ENCODE measurements around the gene PTPRD. TPM values are rescaled to one million over a fixed set of nuclear protein-coding genes. Genes with fewer than 3 reads are reported as not detected.

PTPRD gene
- total and polyA plus RNA-seq, 2 experiments from 2014 or later: 11.5 to 58.0 TPM

DNA sequence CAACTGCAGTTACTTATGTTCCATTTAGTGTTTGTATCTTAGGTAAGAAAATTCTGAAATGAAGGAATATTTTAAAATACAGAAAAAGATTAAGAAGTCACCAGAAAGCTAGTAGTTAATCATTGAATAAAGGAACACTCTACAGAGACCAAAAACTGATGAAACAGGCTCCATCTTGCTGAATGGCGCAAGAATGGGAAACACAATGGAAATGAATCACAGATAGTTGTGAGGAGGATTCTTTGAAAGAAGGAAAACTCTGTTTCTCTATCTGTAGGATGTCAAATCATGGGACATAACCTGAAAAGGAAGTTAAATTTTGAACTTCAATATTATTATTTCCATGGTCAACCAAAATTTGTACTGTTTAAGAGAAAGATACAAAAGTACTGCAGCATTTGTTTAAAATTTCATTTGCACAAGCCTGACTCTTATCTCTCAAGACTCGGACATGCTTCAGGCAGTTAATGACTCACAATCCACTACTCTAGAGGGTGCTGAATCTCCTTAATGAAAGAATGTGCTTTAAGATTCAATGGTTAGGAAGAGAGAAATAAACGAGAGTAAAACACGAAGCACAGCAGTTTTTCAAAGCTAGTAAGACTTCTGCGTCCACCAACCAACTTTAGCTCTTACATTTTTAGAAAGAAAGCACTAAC lies 1748.8 kb downstream of the PTPRD start:
- no peak overlapping the region for H3K27ac ChIP-seq (ENCODE audit: low read depth)
- no peaks in the 10 kb centered on the region for H3K36me3 Mint-ChIP-seq (ENCODE audit: low read depth)
- no peak overlapping the region for H3K4me3 ChIP-seq
- H3K79me2 ChIP-seq (replicated peaks; ENCODE audit: insufficient read depth): no peaks in the 10 kb centered on the region
- 0 out of 2 replicates have a peak, but pooled peaks cover 6% of the 10 kb centered on the region for H3K27me3 ChIP-seq (ENCODE audit: insufficient read depth)
- H3K36me3 ChIP-seq (ENCODE audit: insufficient read depth): no peaks in the 10 kb centered on the region
- TF ChIP-seq ZNF114 (CRISPR knock-in tag; IDR thresholded peaks at IDR 0.05) (no peak), EZH2phosphoT487 (IDR thresholded peaks at IDR 0.05; ENCODE audit: unreplicated experiment) (no peak), NANOG (IDR thresholded peaks at IDR 0.05; ENCODE audit: borderline replicate concordance) (no peak), STAT1 (IDR thresholded peaks at IDR 0.05; ENCODE audit: unreplicated experiment) (no peak), CREB1 (CRISPR knock-in tag; IDR thresholded peaks at IDR 0.05; ENCODE audit: low read depth) (no peak), JUNB (IDR thresholded peaks at IDR 0.05; ENCODE audit: unreplicated experiment) (no peak), POLR2AphosphoS5 (IDR thresholded peaks at IDR 0.05; ENCODE audit: low read depth) (no peak), ZNF331 (CRISPR knock-in tag; IDR thresholded peaks at IDR 0.05; ENCODE audit: low read depth) (no peak), EZH2 (IDR thresholded peaks at IDR 0.05; ENCODE audit: low read depth, unreplicated experiment) (no peak)
- TF ChIP-seq, protein P1, sequence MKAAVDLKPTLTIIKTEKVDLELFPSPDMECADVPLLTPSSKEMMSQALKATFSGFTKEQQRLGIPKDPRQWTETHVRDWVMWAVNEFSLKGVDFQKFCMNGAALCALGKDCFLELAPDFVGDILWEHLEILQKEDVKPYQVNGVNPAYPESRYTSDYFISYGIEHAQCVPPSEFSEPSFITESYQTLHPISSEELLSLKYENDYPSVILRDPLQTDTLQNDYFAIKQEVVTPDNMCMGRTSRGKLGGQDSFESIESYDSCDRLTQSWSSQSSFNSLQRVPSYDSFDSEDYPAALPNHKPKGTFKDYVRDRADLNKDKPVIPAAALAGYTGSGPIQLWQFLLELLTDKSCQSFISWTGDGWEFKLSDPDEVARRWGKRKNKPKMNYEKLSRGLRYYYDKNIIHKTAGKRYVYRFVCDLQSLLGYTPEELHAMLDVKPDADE (IDR thresholded peaks at IDR 0.05): no peak
- TF ChIP-seq, protein P2, sequence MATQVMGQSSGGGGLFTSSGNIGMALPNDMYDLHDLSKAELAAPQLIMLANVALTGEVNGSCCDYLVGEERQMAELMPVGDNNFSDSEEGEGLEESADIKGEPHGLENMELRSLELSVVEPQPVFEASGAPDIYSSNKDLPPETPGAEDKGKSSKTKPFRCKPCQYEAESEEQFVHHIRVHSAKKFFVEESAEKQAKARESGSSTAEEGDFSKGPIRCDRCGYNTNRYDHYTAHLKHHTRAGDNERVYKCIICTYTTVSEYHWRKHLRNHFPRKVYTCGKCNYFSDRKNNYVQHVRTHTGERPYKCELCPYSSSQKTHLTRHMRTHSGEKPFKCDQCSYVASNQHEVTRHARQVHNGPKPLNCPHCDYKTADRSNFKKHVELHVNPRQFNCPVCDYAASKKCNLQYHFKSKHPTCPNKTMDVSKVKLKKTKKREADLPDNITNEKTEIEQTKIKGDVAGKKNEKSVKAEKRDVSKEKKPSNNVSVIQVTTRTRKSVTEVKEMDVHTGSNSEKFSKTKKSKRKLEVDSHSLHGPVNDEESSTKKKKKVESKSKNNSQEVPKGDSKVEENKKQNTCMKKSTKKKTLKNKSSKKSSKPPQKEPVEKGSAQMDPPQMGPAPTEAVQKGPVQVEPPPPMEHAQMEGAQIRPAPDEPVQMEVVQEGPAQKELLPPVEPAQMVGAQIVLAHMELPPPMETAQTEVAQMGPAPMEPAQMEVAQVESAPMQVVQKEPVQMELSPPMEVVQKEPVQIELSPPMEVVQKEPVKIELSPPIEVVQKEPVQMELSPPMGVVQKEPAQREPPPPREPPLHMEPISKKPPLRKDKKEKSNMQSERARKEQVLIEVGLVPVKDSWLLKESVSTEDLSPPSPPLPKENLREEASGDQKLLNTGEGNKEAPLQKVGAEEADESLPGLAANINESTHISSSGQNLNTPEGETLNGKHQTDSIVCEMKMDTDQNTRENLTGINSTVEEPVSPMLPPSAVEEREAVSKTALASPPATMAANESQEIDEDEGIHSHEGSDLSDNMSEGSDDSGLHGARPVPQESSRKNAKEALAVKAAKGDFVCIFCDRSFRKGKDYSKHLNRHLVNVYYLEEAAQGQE (IDR thresholded peaks at IDR 0.05; ENCODE audit: unreplicated experiment): no peak
- TF ChIP-seq, protein P3, sequence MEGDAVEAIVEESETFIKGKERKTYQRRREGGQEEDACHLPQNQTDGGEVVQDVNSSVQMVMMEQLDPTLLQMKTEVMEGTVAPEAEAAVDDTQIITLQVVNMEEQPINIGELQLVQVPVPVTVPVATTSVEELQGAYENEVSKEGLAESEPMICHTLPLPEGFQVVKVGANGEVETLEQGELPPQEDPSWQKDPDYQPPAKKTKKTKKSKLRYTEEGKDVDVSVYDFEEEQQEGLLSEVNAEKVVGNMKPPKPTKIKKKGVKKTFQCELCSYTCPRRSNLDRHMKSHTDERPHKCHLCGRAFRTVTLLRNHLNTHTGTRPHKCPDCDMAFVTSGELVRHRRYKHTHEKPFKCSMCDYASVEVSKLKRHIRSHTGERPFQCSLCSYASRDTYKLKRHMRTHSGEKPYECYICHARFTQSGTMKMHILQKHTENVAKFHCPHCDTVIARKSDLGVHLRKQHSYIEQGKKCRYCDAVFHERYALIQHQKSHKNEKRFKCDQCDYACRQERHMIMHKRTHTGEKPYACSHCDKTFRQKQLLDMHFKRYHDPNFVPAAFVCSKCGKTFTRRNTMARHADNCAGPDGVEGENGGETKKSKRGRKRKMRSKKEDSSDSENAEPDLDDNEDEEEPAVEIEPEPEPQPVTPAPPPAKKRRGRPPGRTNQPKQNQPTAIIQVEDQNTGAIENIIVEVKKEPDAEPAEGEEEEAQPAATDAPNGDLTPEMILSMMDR (conservative IDR thresholded peaks at IDR 0.05; ENCODE audit: low read depth in 2 of 2): no peak
- TF ChIP-seq, protein P4, sequence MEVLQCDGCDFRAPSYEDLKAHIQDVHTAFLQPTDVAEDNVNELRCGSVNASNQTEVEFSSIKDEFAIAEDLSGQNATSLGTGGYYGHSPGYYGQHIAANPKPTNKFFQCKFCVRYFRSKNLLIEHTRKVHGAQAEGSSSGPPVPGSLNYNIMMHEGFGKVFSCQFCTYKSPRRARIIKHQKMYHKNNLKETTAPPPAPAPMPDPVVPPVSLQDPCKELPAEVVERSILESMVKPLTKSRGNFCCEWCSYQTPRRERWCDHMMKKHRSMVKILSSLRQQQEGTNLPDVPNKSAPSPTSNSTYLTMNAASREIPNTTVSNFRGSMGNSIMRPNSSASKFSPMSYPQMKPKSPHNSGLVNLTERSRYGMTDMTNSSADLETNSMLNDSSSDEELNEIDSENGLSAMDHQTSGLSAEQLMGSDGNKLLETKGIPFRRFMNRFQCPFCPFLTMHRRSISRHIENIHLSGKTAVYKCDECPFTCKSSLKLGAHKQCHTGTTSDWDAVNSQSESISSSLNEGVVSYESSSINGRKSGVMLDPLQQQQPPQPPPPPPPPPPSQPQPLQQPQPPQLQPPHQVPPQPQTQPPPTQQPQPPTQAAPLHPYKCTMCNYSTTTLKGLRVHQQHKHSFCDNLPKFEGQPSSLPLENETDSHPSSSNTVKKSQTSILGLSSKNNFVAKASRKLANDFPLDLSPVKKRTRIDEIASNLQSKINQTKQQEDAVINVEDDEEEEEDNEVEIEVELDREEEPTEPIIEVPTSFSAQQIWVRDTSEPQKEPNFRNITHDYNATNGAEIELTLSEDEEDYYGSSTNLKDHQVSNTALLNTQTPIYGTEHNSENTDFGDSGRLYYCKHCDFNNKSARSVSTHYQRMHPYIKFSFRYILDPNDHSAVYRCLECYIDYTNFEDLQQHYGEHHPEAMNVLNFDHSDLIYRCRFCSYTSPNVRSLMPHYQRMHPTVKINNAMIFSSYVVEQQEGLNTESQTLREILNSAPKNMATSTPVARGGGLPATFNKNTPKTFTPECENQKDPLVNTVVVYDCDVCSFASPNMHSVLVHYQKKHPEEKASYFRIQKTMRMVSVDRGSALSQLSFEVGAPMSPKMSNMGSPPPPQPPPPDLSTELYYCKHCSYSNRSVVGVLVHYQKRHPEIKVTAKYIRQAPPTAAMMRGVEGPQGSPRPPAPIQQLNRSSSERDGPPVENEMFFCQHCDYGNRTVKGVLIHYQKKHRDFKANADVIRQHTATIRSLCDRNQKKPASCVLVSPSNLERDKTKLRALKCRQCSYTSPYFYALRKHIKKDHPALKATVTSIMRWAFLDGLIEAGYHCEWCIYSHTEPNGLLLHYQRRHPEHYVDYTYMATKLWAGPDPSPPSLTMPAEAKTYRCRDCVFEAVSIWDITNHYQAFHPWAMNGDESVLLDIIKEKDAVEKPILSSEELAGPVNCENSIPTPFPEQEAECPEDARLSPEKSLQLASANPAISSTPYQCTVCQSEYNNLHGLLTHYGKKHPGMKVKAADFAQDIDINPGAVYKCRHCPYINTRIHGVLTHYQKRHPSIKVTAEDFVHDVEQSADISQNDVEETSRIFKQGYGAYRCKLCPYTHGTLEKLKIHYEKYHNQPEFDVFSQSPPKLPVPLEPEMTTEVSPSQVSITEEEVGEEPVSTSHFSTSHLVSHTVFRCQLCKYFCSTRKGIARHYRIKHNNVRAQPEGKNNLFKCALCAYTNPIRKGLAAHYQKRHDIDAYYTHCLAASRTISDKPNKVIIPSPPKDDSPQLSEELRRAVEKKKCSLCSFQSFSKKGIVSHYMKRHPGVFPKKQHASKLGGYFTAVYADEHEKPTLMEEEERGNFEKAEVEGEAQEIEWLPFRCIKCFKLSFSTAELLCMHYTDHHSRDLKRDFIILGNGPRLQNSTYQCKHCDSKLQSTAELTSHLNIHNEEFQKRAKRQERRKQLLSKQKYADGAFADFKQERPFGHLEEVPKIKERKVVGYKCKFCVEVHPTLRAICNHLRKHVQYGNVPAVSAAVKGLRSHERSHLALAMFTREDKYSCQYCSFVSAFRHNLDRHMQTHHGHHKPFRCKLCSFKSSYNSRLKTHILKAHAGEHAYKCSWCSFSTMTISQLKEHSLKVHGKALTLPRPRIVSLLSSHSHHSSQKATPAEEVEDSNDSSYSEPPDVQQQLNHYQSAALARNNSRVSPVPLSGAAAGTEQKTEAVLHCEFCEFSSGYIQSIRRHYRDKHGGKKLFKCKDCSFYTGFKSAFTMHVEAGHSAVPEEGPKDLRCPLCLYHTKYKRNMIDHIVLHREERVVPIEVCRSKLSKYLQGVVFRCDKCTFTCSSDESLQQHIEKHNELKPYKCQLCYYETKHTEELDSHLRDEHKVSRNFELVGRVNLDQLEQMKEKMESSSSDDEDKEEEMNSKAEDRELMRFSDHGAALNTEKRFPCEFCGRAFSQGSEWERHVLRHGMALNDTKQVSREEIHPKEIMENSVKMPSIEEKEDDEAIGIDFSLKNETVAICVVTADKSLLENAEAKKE (CRISPR knock-in tag; IDR thresholded peaks at IDR 0.05): no peak
- H3K4me1 Mint-ChIP-seq: peaks cover 27% of the 10 kb centered on the region
- H3K27ac Mint-ChIP-seq: peak overlapping the region; percentile 35
- no peaks in the 10 kb centered on the region for H4K20me1 ChIP-seq (replicated peaks; ENCODE audit: insufficient read depth)
- ATAC-seq (peak; percentile 33; the same call in 2 of the 3 replicates), DNase-seq (ENCODE audit: low spot score) (peak; percentile 26)
- no peak overlapping the region for H3K4me2 ChIP-seq
- H3K9me3 Mint-ChIP-seq: no peaks in the 10 kb centered on the region
- H3K4me3 Mint-ChIP-seq: no peak overlapping the region
- H3K27me3 Mint-ChIP-seq (ENCODE audit: insufficient read depth, low read depth, poor library complexity): peaks cover under 1% of the 10 kb centered on the region
- peaks cover 8% of the 10 kb centered on the region; the same call in 1 of the 2 replicates for H3K4me1 ChIP-seq (ENCODE audit: insufficient read depth)
- H2AFZ ChIP-seq: no peak overlapping the region; the same call in 1 of the 2 replicates
- no peaks in the 10 kb centered on the region for H3K9me2 ChIP-seq (ENCODE audit: insufficient read depth)
- no peaks in the 10 kb centered on the region for H3F3A ChIP-seq (replicated peaks; ENCODE audit: low read depth)
